Measurements from ENCODE around the gene SYT9.

SYT9 gene

GRCh38 chr11:7383406-7383805, 131.7 kb downstream of the SYT9 start:
- no CpG with 5 or more reads among the region's 4 CpGs for WGBS (ENCODE audit: insufficient coverage, insufficient read length)
- H3K36me3 ChIP-seq (ENCODE audit: control insufficient read depth, insufficient read depth, low read length) = no peaks in the 10 kb centered on the region
- no peak overlapping the region for H3K4me3 ChIP-seq (ENCODE audit: low read length)
- H3K9me3 ChIP-seq (ENCODE audit: control insufficient read depth, insufficient read depth, low read length) = no peaks in the 10 kb centered on the region
- no peak for DNase-seq (ENCODE audit: low read depth, low spot score)
- no peaks in the 10 kb centered on the region for H3K4me1 ChIP-seq (ENCODE audit: control insufficient read depth, insufficient read depth, low read length)
- no peaks in the 10 kb centered on the region for H3K27me3 ChIP-seq (ENCODE audit: control insufficient read depth, insufficient read depth, low read length)
- no peak overlapping the region for H3K27ac ChIP-seq (ENCODE audit: low read length)

GRCh38 chr11:7384691-7385090, 133.0 kb downstream of the SYT9 start:
- Histone ChIP-seq H3K4me1 (ENCODE audit: control insufficient read depth, insufficient read depth, low read length) (no peaks in the 10 kb centered on the region), H3K9me3 (ENCODE audit: control insufficient read depth, insufficient read depth, low read length) (no peaks in the 10 kb centered on the region), H3K27me3 (ENCODE audit: control insufficient read depth, insufficient read depth, low read length) (no peaks in the 10 kb centered on the region), H3K36me3 (ENCODE audit: control insufficient read depth, insufficient read depth, low read length) (no peaks in the 10 kb centered on the region), H3K4me3 (ENCODE audit: low read length) (no peak overlapping the region), H3K27ac (ENCODE audit: low read length) (no peak overlapping the region)
- no peak for DNase-seq (ENCODE audit: low read depth, low spot score)

- Histone ChIP-seq H3K27me3 (ENCODE audit: control insufficient read depth, insufficient read depth, low read length) (no peaks in the 10 kb centered on the region), H3K27ac (ENCODE audit: low read length) (no peak overlapping the region), H3K9me3 (ENCODE audit: control insufficient read depth, insufficient read depth, low read length) (no peaks in the 10 kb centered on the region), H3K4me3 (ENCODE audit: low read length) (no peak overlapping the region), H3K36me3 (ENCODE audit: control insufficient read depth, insufficient read depth, low read length) (no peaks in the 10 kb centered on the region), H3K4me1 (ENCODE audit: control insufficient read depth, insufficient read depth, low read length) (no peaks in the 10 kb centered on the region)
- DNase-seq (ENCODE audit: low read depth, low spot score) = no peak
- WGBS (ENCODE audit: insufficient coverage, insufficient read length) = no CpG with 5 or more reads among the region's 1 CpG
Observed at GRCh38 chr11:7385532-7385931, 133.8 kb downstream of the SYT9 start.

- H3K9me3 ChIP-seq (ENCODE audit: control insufficient read depth, insufficient read depth, low read length) = no peaks in the 10 kb centered on the region; the same call in 1 of the 2 replicates
- H3K4me1 ChIP-seq (ENCODE audit: control insufficient read depth, insufficient read depth, low read length) = peaks cover 1% of the 10 kb centered on the region; the same call in 1 of the 2 replicates
- WGBS (ENCODE audit: insufficient coverage, insufficient read length) = no CpG with 5 or more reads among the region's 8 CpGs
- H3K27me3 ChIP-seq (ENCODE audit: control insufficient read depth, insufficient read depth, low read length) = no peaks in the 10 kb centered on the region
- H3K36me3 ChIP-seq (ENCODE audit: control insufficient read depth, insufficient read depth, low read length) = no peaks in the 10 kb centered on the region
- no peak overlapping the region for H3K27ac ChIP-seq (ENCODE audit: low read length)
- DNase-seq (ENCODE audit: low read depth, low spot score) = no peak
- no peak overlapping the region for H3K4me3 ChIP-seq (ENCODE audit: low read length)
Observed at GRCh38 chr11:7413961-7414915, 162.5 kb downstream of the SYT9 start.

- Histone ChIP-seq H3K27me3 (ENCODE audit: control insufficient read depth, insufficient read depth, low read length) (no peaks in the 10 kb centered on the region), H3K9me3 (ENCODE audit: control insufficient read depth, insufficient read depth, low read length) (no peaks in the 10 kb centered on the region; the same call in 1 of the 2 replicates), H3K27ac (ENCODE audit: low read length) (no peak overlapping the region), H3K36me3 (ENCODE audit: control insufficient read depth, insufficient read depth, low read length) (no peaks in the 10 kb centered on the region), H3K4me3 (ENCODE audit: low read length) (no peak overlapping the region), H3K4me1 (ENCODE audit: control insufficient read depth, insufficient read depth, low read length) (peaks cover 1% of the 10 kb centered on the region; the same call in 1 of the 2 replicates)
- DNase-seq (ENCODE audit: low read depth, low spot score) = no peak
- no CpG with 5 or more reads among the region's 14 CpGs for WGBS (ENCODE audit: insufficient coverage, insufficient read length)
Observed at GRCh38 chr11:7414973-7415817, 163.5 kb downstream of the SYT9 start.

- no peak for DNase-seq (ENCODE audit: low read depth, low spot score)
- Histone ChIP-seq H3K27ac (ENCODE audit: low read length) (no peak overlapping the region), H3K27me3 (ENCODE audit: control insufficient read depth, insufficient read depth, low read length) (no peaks in the 10 kb centered on the region), H3K9me3 (ENCODE audit: control insufficient read depth, insufficient read depth, low read length) (no peaks in the 10 kb centered on the region; the same call in 1 of the 2 replicates), H3K4me1 (ENCODE audit: control insufficient read depth, insufficient read depth, low read length) (peaks cover 1% of the 10 kb centered on the region; the same call in 1 of the 2 replicates), H3K4me3 (ENCODE audit: low read length) (no peak overlapping the region), H3K36me3 (ENCODE audit: control insufficient read depth, insufficient read depth, low read length) (no peaks in the 10 kb centered on the region)
- WGBS (ENCODE audit: insufficient coverage, insufficient read length) = no CpG with 5 or more reads among the region's 4 CpGs
Observed at GRCh38 chr11:7416080-7416479, 164.4 kb downstream of the SYT9 start.

GRCh38 chr11:7417328-7417727, 165.6 kb downstream of the SYT9 start:
- Histone ChIP-seq H3K36me3 (ENCODE audit: control insufficient read depth, insufficient read depth, low read length) (no peaks in the 10 kb centered on the region), H3K4me3 (ENCODE audit: low read length) (no peak overlapping the region), H3K9me3 (ENCODE audit: control insufficient read depth, insufficient read depth, low read length) (no peaks in the 10 kb centered on the region; the same call in 1 of the 2 replicates), H3K4me1 (ENCODE audit: control insufficient read depth, insufficient read depth, low read length) (peaks cover 1% of the 10 kb centered on the region; the same call in 1 of the 2 replicates), H3K27me3 (ENCODE audit: control insufficient read depth, insufficient read depth, low read length) (no peaks in the 10 kb centered on the region), H3K27ac (ENCODE audit: low read length) (no peak overlapping the region)
- no peak for DNase-seq (ENCODE audit: low read depth, low spot score)

GRCh38 chr11:7418061-7418460, 166.4 kb downstream of the SYT9 start:
- no peak overlapping the region for H3K27ac ChIP-seq (ENCODE audit: low read length)
- WGBS (ENCODE audit: insufficient coverage, insufficient read length) = 94% methylated on average over 1 of the region's 3 CpGs

GRCh38 chr11:7418906-7419305, 167.2 kb downstream of the SYT9 start:
- Histone ChIP-seq H3K27me3 (ENCODE audit: control insufficient read depth, insufficient read depth, low read length) (no peaks in the 10 kb centered on the region), H3K36me3 (ENCODE audit: control insufficient read depth, insufficient read depth, low read length) (no peaks in the 10 kb centered on the region), H3K4me1 (ENCODE audit: control insufficient read depth, insufficient read depth, low read length) (peaks cover 1% of the 10 kb centered on the region; the same call in 1 of the 2 replicates), H3K4me3 (ENCODE audit: low read length) (no peak overlapping the region), H3K9me3 (ENCODE audit: control insufficient read depth, insufficient read depth, low read length) (no peaks in the 10 kb centered on the region), H3K27ac (ENCODE audit: low read length) (no peak overlapping the region)
- WGBS (ENCODE audit: insufficient coverage, insufficient read length) = no CpG with 5 or more reads among the region's 2 CpGs
- DNase-seq (ENCODE audit: low read depth, low spot score) = no peak

More at GRCh38 chr11:7418061-7418460, 166.4 kb downstream of the SYT9 start:
- no peaks in the 10 kb centered on the region for H3K36me3 ChIP-seq (ENCODE audit: control insufficient read depth, insufficient read depth, low read length)
- H3K27me3 ChIP-seq (ENCODE audit: control insufficient read depth, insufficient read depth, low read length) = no peaks in the 10 kb centered on the region
- no peak for DNase-seq (ENCODE audit: low read depth, low spot score)
- H3K4me1 ChIP-seq (ENCODE audit: control insufficient read depth, insufficient read depth, low read length) = peaks cover 1% of the 10 kb centered on the region; the same call in 1 of the 2 replicates
- no peaks in the 10 kb centered on the region; the same call in 1 of the 2 replicates for H3K9me3 ChIP-seq (ENCODE audit: control insufficient read depth, insufficient read depth, low read length)
- no peak overlapping the region for H3K4me3 ChIP-seq (ENCODE audit: low read length)

GRCh38 chr11:7421136-7421535, 169.4 kb downstream of the SYT9 start:
- Histone ChIP-seq H3K4me1 (ENCODE audit: control insufficient read depth, insufficient read depth, low read length) (no peaks in the 10 kb centered on the region), H3K4me3 (ENCODE audit: low read length) (no peak overlapping the region), H3K36me3 (ENCODE audit: control insufficient read depth, insufficient read depth, low read length) (no peaks in the 10 kb centered on the region), H3K27me3 (ENCODE audit: control insufficient read depth, insufficient read depth, low read length) (no peaks in the 10 kb centered on the region), H3K27ac (ENCODE audit: low read length) (no peak overlapping the region), H3K9me3 (ENCODE audit: control insufficient read depth, insufficient read depth, low read length) (no peaks in the 10 kb centered on the region)
- no peak for DNase-seq (ENCODE audit: low read depth, low spot score)
- no CpG with 5 or more reads among the region's 1 CpG for WGBS (ENCODE audit: insufficient coverage, insufficient read length)
